ENCODE data around the gene RPL38.

DNA sequence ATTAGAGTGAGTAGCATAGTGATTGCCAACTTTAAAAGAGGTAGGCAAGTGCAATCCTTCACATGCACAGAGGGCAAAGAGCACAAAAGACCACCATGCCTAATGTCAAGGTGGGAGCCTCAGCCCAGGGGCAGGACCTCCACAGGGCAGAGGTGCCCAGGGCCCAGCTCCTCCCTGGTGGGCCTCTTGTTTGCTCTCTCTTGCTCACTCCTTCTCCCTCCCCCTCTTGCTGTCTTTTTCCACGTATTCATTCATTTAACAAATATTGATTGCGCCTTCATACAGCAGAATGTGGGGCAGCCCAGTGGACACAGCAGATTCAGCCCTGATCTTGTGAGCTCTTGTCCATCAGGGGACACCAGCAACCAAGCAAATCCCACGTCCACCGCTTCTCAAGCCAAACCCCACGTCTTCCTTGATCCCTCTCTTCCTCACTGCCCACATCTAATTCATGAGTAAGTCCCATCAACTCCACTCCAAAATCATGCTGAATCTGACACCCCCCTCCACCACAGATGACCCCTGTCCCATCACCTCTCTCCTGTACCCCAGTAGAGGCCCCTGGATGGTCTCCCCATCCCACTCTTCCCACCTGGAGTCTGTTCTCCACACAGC, 44.1 kb upstream of the RPL38 start:
- TF ChIP-seq EZH2phosphoT487 (IDR thresholded peaks at IDR 0.05; ENCODE audit: insufficient read depth, low read depth) (no peak), EZH2 (IDR thresholded peaks at IDR 0.05; ENCODE audit: insufficient read depth, poor library complexity, severe bottlenecking) (no peak)
